Thymus (tissue), 11 donors: Measurements from ENCODE around the gene PRELID1. TPM values are rescaled to one million over a fixed set of nuclear protein-coding genes. Genes with fewer than 3 reads are reported as not detected.
A peak's percentile ranks its signal among the peaks of the same experiment; 100 is the strongest.

ENCODE experiments used
- DNase-seq, 9 donors: peaks; one replicate each; pipeline ENCODE4 v3.0.0-alpha.2; 2013; ENCODE audit warnings: low spot score in 9 of 9, low read depth in 6 of 9, missing footprints in 1 of 9
- H3K27ac ChIP-seq, 2 donors: one replicate each; pipeline ENCODE4 v1.5.1; 2013; ENCODE audit warnings: control low read depth in 1 of 2, low read depth in 1 of 2, low read length in 1 of 2, mild to moderate bottlenecking in 1 of 2, moderate library complexity in 1 of 2
- H3K27me3 ChIP-seq, 2 donors: one replicate each; pipeline ENCODE4 v1.5.1; 2013; ENCODE audit warnings: low read length in 1 of 2; ENCODE audit not compliant: control insufficient read depth in 2 of 2, insufficient read depth in 1 of 2
- H3K36me3 ChIP-seq, 2 donors: one replicate each; pipeline ENCODE4 v1.5.1; 2013; ENCODE audit warnings: low read length in 1 of 2, mild to moderate bottlenecking in 1 of 2, moderate library complexity in 1 of 2; ENCODE audit not compliant: control insufficient read depth in 2 of 2, insufficient read depth in 2 of 2
- H3K4me1 ChIP-seq, 2 donors: one replicate each; pipeline ENCODE4 v1.5.1; 2013; ENCODE audit warnings: low read length in 2 of 2; ENCODE audit not compliant: control insufficient read depth in 2 of 2, insufficient read depth in 2 of 2
- H3K4me3 ChIP-seq, 2 donors: one replicate each; pipeline ENCODE4 v1.5.1; 2013; ENCODE audit warnings: low read length in 2 of 2, control low read depth in 1 of 2, mild to moderate bottlenecking in 1 of 2
- H3K9me3 ChIP-seq, 2 donors: one replicate each; pipeline ENCODE4 v1.5.1; 2013; ENCODE audit warnings: low read length in 1 of 2, mild to moderate bottlenecking in 1 of 2; ENCODE audit not compliant: control insufficient read depth in 2 of 2, insufficient read depth in 1 of 2
- WGBS: extraction: QIAGEN DNeasy Blood & Tissue Kit; methylation state at CpG from one replicate; pipeline ENCODE4 v1.1.7; 2013; 5-methylcytosine and 5-hydroxymethylcytosine counted together
- polyA plus RNA-seq: library from polyadenylated mRNA; stranded (reverse); fragments of 200-250 nt; gene quantifications from one replicate; pipeline ENCODE4 v1.2.3, GENCODE V29; 2013
- total RNA-seq: library from RNA; stranded (reverse); fragments of 120-200 nt; gene quantifications from one replicate; pipeline ENCODE4 v1.2.4, GENCODE V29; 2013
- donor health status: healthy.

PRELID1 gene
- total and polyA plus RNA-seq, 2 donors: 79.1 to 105 TPM

DNA sequence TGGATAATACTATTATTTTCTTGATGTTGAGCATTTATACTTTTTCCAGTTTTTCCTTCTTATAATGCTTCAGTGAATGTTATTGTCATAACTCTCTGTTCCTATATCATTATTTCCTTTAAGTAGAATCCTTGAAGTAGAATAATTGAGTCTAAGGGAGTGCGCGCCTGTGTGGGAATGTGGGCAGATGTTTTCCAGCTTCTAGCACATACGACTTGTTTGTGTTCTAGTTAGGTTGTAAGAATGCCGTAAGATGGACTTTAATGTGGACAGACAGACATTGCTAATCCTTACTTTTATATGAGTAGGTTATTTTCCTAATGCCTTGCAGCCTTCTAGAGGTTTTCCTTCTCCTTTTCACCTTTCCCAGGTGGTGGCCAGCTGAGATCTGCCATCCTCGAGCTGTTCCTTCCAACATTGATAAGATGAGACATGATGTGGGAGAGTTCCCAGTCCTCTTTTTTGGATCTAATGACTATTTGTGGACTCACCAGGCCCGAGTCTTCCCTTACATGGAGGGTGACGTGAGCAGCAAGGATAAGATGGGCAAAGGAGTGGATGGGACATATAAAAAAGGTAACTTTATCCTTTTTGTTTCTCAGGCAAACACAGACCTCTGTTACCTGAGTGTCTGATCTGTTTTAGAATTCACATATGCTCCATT lies 34.2 kb upstream of the PRELID1 start:
- no peaks in the 10 kb centered on the region for H3K27me3 ChIP-seq
- H3K4me3 ChIP-seq: no peak overlapping the region
- no peak for DNase-seq
- WGBS: 96% methylated on average over 7 of the region's 7 CpGs
- H3K36me3 ChIP-seq: peaks cover 42 to 86% of the 10 kb centered on the region in 2 donors
- no peak overlapping the region for H3K27ac ChIP-seq
- H3K4me1 ChIP-seq: peaks cover 0 to 3% of the 10 kb centered on the region in 2 donors
- H3K9me3 ChIP-seq: no peaks in the 10 kb centered on the region

DNA sequence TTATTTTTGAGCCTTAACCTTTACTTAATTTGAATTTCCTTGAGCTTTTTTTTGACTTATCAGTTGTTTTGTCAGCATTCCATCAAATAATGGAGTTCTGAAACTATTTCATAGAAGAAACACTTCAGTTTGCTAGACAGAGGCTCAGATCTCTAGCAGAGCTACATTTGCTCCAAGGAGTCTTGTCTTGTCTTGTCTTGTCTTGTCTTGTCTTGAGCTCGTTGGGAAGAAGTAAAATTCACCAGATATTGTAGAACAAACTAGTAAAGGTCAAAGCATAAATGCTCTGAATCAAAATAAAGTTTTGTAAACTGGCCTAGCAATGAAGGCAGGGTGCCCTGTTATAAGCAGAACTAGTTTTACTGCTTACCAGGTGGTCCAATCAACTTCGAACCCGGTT lies 33.6 kb upstream of the PRELID1 start:
- H3K27me3 ChIP-seq: no peaks in the 10 kb centered on the region
- 94% methylated on average over 3 of the region's 3 CpGs for WGBS
- H3K36me3 ChIP-seq: peaks cover 42 to 85% of the 10 kb centered on the region in 2 donors
- no peak overlapping the region for H3K27ac ChIP-seq
- no peak overlapping the region for H3K4me3 ChIP-seq
- no peaks in the 10 kb centered on the region for H3K9me3 ChIP-seq
- DNase-seq: peak in 1 of 9 donors; percentile 6
- peaks cover 0 to 3% of the 10 kb centered on the region in 2 donors for H3K4me1 ChIP-seq

- no peak overlapping the region for H3K27ac ChIP-seq
- H3K4me1 ChIP-seq: peaks cover 0 to 3% of the 10 kb centered on the region in 2 donors
- no peak overlapping the region for H3K4me3 ChIP-seq
- peaks cover 36 to 81% of the 10 kb centered on the region in 2 donors for H3K36me3 ChIP-seq
- H3K27me3 ChIP-seq: no peaks in the 10 kb centered on the region
- no peak for DNase-seq
- WGBS: 93% methylated on average over 3 of the region's 3 CpGs
- no peaks in the 10 kb centered on the region for H3K9me3 ChIP-seq
These were observed 32.9 kb upstream of the PRELID1 start for GRCh38 chr5:177270653-177271052.

DNA sequence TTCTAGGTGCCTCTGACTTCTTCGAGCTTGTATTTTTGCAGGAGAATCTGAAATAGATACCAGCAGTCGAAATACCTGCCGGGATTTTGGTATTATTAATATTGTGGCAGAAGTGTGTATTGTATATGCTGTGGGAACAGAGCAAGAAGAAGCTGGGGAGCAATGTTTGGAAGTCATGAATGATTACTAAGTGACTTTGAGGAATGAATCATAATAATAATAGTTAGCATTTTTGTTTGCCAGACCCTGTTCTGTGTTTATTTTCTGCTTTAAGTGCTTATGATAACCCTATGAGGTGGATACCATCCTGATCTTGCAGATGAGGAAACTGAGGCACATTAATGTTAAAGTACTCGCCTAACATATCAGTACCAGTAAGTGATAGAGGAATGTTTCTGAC lies 32.5 kb upstream of the PRELID1 start:
- H3K27ac ChIP-seq: peak overlapping the region in 1 of 2 donors; percentile 17
- H3K4me3 ChIP-seq: no peak overlapping the region
- H3K36me3 ChIP-seq: peaks cover 36 to 81% of the 10 kb centered on the region in 2 donors
- no peak for DNase-seq
- no peaks in the 10 kb centered on the region for H3K27me3 ChIP-seq
- no peaks in the 10 kb centered on the region for H3K9me3 ChIP-seq
- peaks cover 0 to 3% of the 10 kb centered on the region in 2 donors for H3K4me1 ChIP-seq
- 97% methylated on average over 4 of the region's 4 CpGs for WGBS

GRCh38 chr5:177275883-177276282 lies 27.7 kb upstream of the PRELID1 start:
- Histone ChIP-seq H3K27me3 (no peaks in the 10 kb centered on the region), H3K4me1 (peaks cover 0 to 2% of the 10 kb centered on the region in 2 donors), H3K9me3 (no peaks in the 10 kb centered on the region), H3K36me3 (peaks cover 35 to 77% of the 10 kb centered on the region in 2 donors), H3K27ac (no peak overlapping the region), H3K4me3 (no peak overlapping the region)
- no peak for DNase-seq
- 98% methylated on average over 6 of the region's 6 CpGs for WGBS

DNA sequence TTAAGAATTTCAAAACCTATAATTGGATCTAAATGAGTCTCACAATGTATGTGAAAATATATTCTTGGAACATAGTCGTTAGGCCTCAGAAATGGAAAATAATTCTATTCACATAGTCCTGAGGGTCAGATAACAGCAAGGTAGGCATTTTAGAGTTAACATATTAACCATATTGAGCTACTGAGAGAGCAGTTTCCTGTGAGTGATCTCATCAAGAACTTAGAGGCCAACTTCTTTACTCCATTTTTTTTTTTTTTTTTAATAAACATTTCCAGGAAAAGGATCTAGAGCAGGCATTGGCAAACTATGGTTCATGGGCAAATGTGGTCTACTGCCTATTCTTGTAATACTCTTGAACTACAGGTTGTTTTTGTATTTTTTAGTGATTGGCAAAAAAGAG lies 26.7 kb upstream of the PRELID1 start:
- Histone ChIP-seq H3K27me3 (no peaks in the 10 kb centered on the region), H3K4me3 (no peak overlapping the region), H3K4me1 (no peaks in the 10 kb centered on the region), H3K9me3 (no peaks in the 10 kb centered on the region), H3K36me3 (peaks cover 42 to 76% of the 10 kb centered on the region in 2 donors), H3K27ac (no peak overlapping the region)
- WGBS: 90% methylated on average over 1 of the region's 1 CpG
- no peak for DNase-seq

DNA sequence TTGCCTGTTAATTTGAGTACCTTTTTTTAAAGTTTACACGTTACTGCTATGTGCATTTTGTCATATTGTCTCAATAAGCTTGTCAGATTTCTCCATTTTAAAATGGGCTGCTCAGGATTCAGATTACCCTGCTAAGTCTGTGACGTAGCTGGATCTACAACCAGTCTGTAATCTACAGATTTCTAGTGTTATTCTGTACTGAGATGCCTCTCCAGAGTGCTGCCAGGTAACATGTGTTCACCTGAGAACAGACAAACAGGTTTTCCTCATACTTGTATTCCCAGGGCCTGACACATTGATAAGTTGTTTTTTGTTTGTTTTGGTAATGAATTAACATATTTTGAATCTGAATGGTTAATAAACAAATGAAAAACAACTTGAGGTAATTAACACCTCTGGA lies 15.4 kb upstream of the PRELID1 start:
- Histone ChIP-seq H3K4me3 (no peak overlapping the region), H3K27ac (no peak overlapping the region), H3K4me1 (no peaks in the 10 kb centered on the region), H3K27me3 (no peaks in the 10 kb centered on the region), H3K36me3 (peaks cover 47 to 82% of the 10 kb centered on the region in 2 donors), H3K9me3 (no peaks in the 10 kb centered on the region)
- WGBS: 94% methylated on average over 2 of the region's 2 CpGs
- no peak for DNase-seq

DNA sequence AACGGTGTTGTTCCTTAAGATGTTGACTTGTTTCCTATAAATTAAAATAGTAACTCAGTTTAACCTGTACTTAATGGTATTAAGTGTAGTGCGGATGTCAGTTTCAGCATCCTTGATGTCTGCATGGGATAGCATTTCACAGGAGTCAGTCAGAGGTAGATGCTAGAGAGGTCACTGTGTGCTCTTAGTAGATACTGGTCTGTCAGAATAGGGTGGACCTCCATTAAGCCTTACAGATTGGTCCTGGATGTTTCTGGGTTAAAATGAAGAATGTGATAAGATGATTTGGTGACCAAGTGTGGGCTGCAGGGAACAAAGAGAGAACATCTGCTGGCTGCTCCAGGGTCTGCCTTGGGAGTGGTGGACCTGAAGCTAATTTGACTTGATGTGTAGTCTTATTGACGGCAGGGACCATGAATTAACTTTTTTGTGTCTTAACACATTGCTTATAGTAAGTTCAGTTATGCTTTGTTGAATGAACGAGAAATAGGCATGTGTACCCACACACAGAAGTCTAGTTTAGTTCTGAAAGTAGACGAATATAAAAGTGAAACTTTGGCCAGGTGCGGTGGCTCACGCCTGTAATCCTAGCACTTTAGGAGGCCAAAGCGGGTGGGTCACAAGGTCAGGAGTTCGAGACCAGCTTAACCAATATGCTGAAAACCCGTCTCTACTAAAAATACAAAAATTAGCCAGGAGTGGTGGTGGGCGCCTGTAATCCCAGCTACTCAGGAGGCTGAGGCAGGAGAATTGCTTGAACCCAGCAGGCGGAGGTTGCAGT lies 12.6 kb upstream of the PRELID1 start:
- Histone ChIP-seq H3K4me3 (no peak overlapping the region), H3K9me3 (no peaks in the 10 kb centered on the region), H3K27me3 (no peaks in the 10 kb centered on the region), H3K27ac (no peak overlapping the region), H3K36me3 (peaks cover 58 to 83% of the 10 kb centered on the region in 2 donors), H3K4me1 (peaks cover 0 to 6% of the 10 kb centered on the region in 2 donors)
- no peak for DNase-seq
- WGBS: 97% methylated on average over 12 of the region's 12 CpGs

- WGBS: 98% methylated on average over 7 of the region's 7 CpGs
- no peaks in the 10 kb centered on the region for H3K9me3 ChIP-seq
These were observed 11.9 kb upstream of the PRELID1 start for GRCh38 chr5:177291735-177292134.

More at GRCh38 chr5:177291735-177292134, 11.9 kb upstream of the PRELID1 start:
- no peak overlapping the region for H3K27ac ChIP-seq
- H3K27me3 ChIP-seq: no peaks in the 10 kb centered on the region
- peaks cover 60 to 83% of the 10 kb centered on the region in 2 donors for H3K36me3 ChIP-seq
- no peak for DNase-seq
- H3K4me3 ChIP-seq: no peak overlapping the region
- H3K4me1 ChIP-seq: peaks cover 3 to 12% of the 10 kb centered on the region in 2 donors
